Erythroblast (primary cell): ENCODE measurements around the gene LYSMD3.
A peak's percentile ranks its signal among the peaks of the same experiment; 100 is the strongest.

Experiments used
- DNase-seq, 2 experiments: peaks; one replicate each; lab custom pipeline; 2025; lab: John Stamatoyannopoulos, UW
- GATA1 ChIP-seq: IDR thresholded peaks from 2 replicates; pipeline ENCODE4 v1.6.1; 2011; ENCODE audit warnings: low read depth, mild to moderate bottlenecking, control low read depth, low read length, moderate library complexity
- POLR2A ChIP-seq: IDR thresholded peaks from 2 replicates; pipeline ENCODE4 v1.6.1; 2011; ENCODE audit warnings: mild to moderate bottlenecking, low read length

Gene LYSMD3

DNA sequence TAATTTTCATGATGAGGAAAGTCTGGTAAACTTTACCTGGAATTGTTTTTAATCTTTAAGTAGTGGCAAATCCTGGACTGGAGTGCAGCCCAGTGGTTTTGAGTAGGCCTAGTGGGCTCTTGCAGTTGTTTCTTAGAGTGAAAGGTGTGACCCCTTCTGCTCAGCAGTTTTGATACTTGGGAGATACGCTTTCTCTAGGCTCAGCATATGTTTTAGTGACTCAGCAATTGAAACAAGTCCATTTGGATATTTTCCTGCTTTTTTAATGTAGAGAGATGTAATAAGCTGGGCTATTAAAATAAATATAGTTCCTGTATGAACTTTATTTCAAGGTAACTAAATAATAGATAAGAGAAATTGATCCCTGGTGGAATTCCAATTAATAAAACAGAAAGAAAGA, 48.7 kb downstream of the LYSMD3 start:
- TF ChIP-seq POLR2A (no peak), GATA1 (no peak)
- peak; percentile 5 to 17 for DNase-seq

DNA sequence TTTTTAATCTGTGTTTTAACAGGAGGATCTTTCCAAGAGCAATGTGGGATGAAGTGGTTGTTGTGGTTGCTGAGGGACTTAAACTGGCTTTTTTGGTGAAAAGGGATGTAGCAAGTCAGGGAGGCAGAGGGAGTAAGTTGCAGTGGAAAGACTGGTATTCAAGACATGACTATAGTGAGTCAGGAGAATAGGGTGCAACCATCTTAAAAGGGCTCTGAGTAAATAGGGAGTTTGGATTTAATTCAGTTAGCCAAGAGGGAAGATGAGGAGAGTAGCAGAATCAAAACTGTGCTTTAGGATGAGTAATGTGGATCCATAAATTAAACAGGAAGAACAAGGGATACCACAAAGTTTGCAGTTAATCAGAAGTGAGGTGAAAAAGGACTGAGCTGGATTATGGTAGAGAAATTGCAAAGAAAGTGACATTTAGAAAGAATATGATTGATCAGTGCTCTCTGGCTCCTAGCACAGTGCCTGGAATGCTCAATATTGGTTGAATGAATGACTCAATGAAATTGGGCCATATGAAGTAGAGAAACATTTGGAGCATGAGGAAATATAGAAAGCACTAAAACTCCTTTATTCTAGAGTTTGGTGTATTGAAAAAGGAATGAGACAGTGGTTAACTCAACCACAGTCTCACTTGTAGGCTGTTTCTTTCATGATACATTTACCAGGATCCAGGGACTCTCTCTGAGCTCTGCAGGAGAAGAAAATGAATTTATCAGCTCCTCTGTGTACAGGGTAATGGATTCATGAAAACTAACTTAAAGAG, 49.6 kb downstream of the LYSMD3 start:
- TF ChIP-seq POLR2A: no peak
- no peak for TF ChIP-seq GATA1
- no peak for DNase-seq

DNA sequence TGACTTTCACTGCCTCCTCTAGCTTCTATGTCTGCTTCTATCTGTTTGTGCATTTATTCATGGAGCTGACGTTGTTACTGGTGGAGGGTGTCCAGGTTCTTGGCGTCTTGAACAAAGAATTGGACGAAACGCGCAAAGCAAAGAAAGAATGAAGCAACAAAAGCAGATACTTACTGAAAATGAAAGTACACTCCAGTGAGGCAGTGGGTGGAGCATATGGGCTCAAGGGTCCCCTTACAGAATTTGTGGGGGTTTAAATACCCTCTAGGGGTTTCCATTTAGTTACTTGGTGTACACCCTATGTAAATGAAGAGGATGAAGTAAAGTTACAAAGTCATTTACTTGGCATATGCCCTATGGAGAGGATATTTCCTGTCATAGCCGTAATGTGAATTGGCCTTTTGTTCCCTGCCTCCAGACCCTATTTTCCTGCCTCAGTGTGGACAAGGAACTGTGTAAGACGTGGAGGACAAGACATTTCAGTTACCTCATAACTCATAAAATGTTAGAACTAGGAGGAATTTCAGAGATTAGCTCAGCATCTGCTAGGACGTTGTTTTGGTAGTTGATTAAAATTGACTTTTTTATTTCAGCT, 51.7 kb downstream of the LYSMD3 start:
- TF ChIP-seq POLR2A (no peak), GATA1 (no peak)
- no peak for DNase-seq

DNA sequence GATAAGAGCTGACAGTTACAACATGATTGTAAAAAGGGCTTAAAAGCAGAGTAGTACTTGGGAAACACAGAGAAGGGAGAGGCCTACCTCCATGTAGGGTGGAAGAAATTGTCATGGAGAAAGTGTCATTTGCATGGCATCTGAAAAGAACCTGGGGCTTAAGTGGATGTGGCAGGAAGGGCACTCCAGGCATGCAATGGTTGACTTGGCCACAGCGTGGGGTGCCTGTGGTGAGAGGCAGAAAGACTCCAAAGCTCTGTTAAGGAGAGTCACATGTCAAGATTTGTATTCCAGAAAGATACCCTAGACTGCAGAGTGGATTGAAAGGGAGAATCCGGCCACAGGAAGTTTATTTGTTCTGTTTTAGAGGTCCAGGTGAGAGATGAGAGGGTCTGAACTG, 52.3 kb downstream of the LYSMD3 start:
- no peak for TF ChIP-seq GATA1
- no peak for TF ChIP-seq POLR2A
- DNase-seq: peak in 1 of 2 experiments; percentile 6

DNA sequence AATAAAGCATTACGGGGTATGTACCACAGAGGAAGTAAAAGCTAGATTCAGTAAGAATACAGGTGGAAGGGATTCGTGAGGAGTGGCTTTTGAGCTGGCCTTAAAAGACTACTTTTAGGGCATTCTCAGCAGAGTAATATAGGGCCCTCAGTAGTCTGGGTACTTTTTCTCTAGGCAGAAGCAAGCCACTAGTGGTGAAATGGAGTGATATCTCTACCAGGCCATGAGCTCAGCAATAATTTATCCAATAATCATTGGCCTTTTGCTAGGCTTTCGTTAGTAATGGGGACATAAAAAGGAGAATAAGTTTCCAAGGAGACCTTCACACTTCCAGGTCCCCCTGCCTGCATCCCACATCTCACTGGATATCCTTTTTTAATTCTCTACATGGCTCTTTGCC, 53.0 kb downstream of the LYSMD3 start:
- TF ChIP-seq POLR2A (no peak), GATA1 (no peak)
- DNase-seq: peak; percentile 34 to 36

DNA sequence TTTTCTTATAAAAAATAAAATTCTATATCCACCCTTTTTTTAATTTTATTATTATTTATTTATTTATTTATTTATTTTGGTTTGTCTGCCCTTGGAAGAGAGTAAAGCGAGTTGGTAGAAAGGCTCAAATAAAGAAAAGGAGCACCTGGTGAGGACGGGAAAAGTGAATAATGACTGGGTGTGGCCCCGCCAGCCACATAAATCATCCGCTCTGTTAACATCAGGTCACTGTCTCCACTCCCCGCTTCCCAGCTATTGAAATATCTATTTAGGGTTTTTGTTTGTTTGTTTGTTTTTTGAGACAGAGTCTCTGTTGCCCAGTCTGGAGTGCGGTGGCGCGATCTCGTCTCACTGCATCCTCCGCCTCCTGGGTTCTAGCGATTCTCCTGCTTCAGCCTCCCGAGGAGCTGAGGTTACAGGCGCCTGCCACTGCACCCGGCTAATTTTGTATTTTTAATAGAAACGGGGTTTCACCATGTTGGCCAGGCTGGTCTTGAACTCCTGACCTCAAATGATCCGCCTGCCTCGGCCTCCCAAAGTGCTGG, 53.9 kb downstream of the LYSMD3 start:
- TF ChIP-seq GATA1 (no peak), POLR2A (no peak)
- peak in 1 of 2 experiments; percentile 15 for DNase-seq

DNA sequence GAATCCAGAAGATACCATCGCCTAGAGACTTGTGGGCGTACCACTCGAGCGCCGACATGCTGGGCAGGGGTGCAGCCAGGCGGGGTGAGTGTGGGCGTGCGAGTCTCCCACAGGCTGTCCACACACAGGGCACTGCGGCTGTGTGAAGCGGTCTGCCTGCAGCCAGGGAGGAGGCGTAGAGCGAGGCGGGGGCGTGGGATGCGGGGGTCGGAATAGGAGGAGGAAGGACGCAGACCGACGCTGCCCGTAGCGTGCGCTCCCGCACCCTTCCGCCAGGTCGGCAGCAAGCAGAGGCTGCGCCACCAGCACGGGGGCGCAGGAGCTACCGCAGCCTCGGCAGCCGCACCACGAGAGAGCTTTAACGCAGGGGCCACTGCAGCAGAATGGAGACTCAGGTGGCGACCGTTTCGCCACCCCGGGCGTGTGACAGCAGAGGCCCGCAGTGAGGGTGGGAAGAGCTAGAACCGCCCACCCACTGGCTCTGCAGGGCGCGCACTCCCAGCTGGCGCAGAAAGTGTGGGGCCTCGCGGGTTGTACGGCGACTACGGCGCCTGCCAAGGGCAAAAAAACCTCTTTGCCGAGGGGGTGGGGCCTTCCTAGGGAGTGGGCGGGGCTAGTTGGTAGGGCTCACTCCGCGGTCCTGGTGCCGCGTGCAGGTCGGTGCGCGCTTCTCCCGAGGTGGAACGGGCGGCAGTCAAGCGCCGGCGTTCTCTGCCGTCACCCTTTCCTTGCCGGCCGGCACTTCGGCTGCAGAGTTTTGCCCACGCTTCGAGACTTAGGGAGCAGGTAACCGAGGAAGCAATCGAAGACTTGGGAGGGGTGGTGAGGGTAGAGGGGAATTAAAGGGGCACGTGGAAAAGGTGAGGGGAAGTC, 54.9 kb downstream of the LYSMD3 start, which contains the start of the genes MBLAC2 and POLR3G:
TSS of gene MBLAC2 (minus strand) at position 537 of the 873 bp plus-strand sequence. CDS start at position 58, 479 bp downstream.
TSS of gene POLR3G (plus strand) at position 630 of the 873 bp plus-strand sequence. CDS start 10,704 bp downstream, outside the sequence.
- TF ChIP-seq GATA1 (no peak), POLR2A (peak; percentile 94)
- peak; percentile 95 for DNase-seq

DNA sequence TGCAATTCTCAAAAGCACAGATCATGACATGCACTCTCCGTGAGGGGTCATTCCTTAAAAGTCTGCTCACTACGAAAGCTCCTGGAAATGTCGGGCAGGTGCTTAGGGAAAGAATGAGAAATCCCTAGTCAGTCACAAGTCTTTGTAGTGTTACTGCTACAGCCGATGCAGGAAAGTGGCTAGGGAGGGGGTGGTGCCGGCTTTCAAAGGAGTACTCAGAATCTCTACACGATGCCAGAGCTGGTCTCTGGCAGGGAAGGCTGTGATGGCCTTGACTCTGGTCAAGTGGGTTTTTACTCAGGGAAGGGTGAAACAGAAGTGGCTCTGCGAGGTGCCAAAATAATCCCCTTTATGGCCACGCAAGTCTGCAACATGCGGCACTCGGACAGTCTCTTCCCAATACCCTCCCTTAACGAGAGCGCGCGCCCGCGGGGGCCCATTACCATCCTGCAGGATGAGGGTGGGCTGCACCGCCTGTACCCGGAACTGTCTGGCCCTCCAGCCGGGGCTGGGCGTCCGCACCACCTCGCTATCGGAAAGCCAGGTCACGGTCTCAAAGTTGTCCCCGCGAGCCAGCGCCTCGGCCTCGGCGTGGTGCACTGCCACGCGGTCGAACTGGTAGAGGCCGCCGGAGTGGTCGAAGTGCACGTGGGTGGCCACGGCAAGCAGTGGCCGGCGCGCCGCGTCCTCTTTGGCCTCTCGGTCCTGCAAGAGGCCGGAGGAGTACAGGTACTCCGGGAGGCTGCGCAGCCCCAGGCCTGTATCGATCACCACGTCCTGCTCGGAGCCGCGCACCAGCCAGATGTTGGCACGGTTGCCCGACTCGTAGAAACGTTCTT, 55.8 kb downstream of the LYSMD3 start:
- TF ChIP-seq POLR2A: no peak
- no peak for TF ChIP-seq GATA1
- DNase-seq: peak; percentile 74 to 80

DNA sequence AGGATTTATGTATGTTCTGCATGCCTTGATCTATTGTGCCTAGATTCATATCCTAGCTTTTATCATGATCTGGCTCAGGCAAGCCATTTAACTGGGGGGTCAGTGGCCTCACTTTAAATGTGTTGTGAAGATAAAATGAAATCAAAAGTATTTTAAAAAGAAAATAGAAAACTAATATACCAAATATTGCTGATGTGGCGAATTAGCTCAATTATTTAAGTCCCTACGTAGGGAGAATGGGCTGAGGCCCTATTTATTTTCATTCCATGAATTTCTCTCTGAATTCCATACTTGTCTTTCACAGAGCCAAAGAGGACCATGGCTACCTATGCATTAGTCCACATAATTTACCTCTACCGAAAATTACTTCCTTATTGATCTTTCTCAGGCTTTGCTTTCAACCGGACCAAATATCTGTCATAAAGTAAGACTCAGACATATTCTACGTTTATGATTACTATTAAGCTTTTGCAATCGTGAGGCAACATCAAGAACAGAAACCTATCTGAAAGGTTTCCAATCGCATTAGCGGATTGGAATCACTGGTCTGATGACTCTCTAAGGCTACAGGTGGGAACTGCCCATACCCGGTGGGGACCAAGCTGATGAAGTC, 56.5 kb downstream of the LYSMD3 start:
- TF ChIP-seq POLR2A (no peak), GATA1 (no peak)
- peak in 1 of 2 experiments; percentile 2 for DNase-seq
